HEK293 (cell line): Measurements from ENCODE around the gene PAM.

ENCODE experiments used
- AEBP2 ChIP-seq: fragments of 450-650 bp; formaldehyde crosslinking; IDR thresholded peaks from 2 replicates; pipeline ENCODE4 v1.5.1; 2016; ENCODE audit warnings: missing biosample characterization, missing genetic modification characterization, borderline replicate concordance
- GLIS2 ChIP-seq: fragments of 450-650 bp; formaldehyde crosslinking; IDR thresholded peaks from 2 replicates; pipeline ENCODE4 v1.5.1; 2016; ENCODE audit warnings: missing biosample characterization, missing genetic modification characterization
- HOXA7 ChIP-seq: sonication (generic); formaldehyde crosslinking; IDR thresholded peaks from 2 replicates; pipeline ENCODE4 v1.8.1; 2022; ENCODE audit warnings: missing genetic modification reagents, borderline replicate concordance
- IKZF3 ChIP-seq: fragments of 450-650 bp; IDR thresholded peaks from 2 replicates; pipeline ENCODE4 v1.5.0; 2018; ENCODE audit warnings: missing biosample characterization, mild to moderate bottlenecking, missing genetic modification characterization, moderate library complexity
- MEIS1 ChIP-seq: sonication (generic); formaldehyde crosslinking; IDR thresholded peaks from 2 replicates; pipeline ENCODE4 v1.8.1; 2022; ENCODE audit warnings: missing genetic modification reagents, mild to moderate bottlenecking, borderline replicate concordance
- MZF1 ChIP-seq: fragments of 450-650 bp; formaldehyde crosslinking; IDR thresholded peaks from 2 replicates; pipeline ENCODE4 v1.5.1; 2017; ENCODE audit warnings: missing biosample characterization, missing genetic modification characterization, borderline replicate concordance
- OSR2 ChIP-seq: fragments of 450-650 bp; formaldehyde crosslinking; IDR thresholded peaks from 2 replicates; pipeline ENCODE4 v1.5.1; 2016; ENCODE audit warnings: missing biosample characterization, missing genetic modification characterization
- RBAK ChIP-seq: fragments of 450-650 bp; formaldehyde crosslinking; IDR thresholded peaks from 2 replicates; pipeline ENCODE4 v1.5.1; 2016; ENCODE audit warnings: missing biosample characterization, missing genetic modification characterization
- SETDB1 ChIP-seq: IDR thresholded peaks from one replicate; pipeline ENCODE4 v1.6.1; 2017; ENCODE audit warnings: mild to moderate bottlenecking, low read length, moderate library complexity, mixed read lengths; ENCODE audit not compliant: insufficient read length
- SP3 ChIP-seq: fragments of 450-650 bp; formaldehyde crosslinking; IDR thresholded peaks from 2 replicates; pipeline ENCODE4 v1.5.1; 2016; ENCODE audit warnings: missing biosample characterization, missing genetic modification characterization
- TCF7L2 ChIP-seq: IDR thresholded peaks from 2 replicates; pipeline ENCODE4 v1.6.1; 2011; ENCODE audit warnings: low read depth, mild to moderate bottlenecking, inconsistent platforms, low read length, moderate library complexity, borderline replicate concordance
- ZBTB48 ChIP-seq: fragments of 450-650 bp; formaldehyde crosslinking; IDR thresholded peaks from 2 replicates; pipeline ENCODE4 v1.5.1; 2016; ENCODE audit warnings: missing biosample characterization, missing genetic modification characterization
- ZBTB8A ChIP-seq: fragments of 450-650 bp; formaldehyde crosslinking; IDR thresholded peaks from 2 replicates; pipeline ENCODE4 v1.5.1; 2016; ENCODE audit warnings: missing biosample characterization, missing genetic modification characterization
- ZFP37 ChIP-seq: fragments of 450-650 bp; formaldehyde crosslinking; IDR thresholded peaks from 2 replicates; pipeline ENCODE4 v1.5.1; 2016; ENCODE audit warnings: missing biosample characterization, missing genetic modification characterization
- ZFP41 ChIP-seq: fragments of 450-650 bp; formaldehyde crosslinking; IDR thresholded peaks from 2 replicates; pipeline ENCODE4 v1.5.1; 2016; ENCODE audit warnings: missing biosample characterization, missing genetic modification characterization, borderline replicate concordance
- ZNF138 ChIP-seq: fragments of 450-650 bp; formaldehyde crosslinking; IDR thresholded peaks from 2 replicates; pipeline ENCODE4 v1.5.1; 2016; ENCODE audit warnings: missing biosample characterization, missing genetic modification characterization, borderline replicate concordance
- ZNF146 ChIP-seq: fragments of 450-650 bp; formaldehyde crosslinking; IDR thresholded peaks from 2 replicates; pipeline ENCODE4 v1.5.1; 2016; ENCODE audit warnings: missing biosample characterization, missing genetic modification characterization
- ZNF157 ChIP-seq: fragments of 450-650 bp; formaldehyde crosslinking; IDR thresholded peaks from 2 replicates; pipeline ENCODE4 v1.5.1; 2016; ENCODE audit warnings: missing biosample characterization, missing genetic modification characterization
- ZNF175 ChIP-seq: fragments of 450-650 bp; formaldehyde crosslinking; IDR thresholded peaks from 2 replicates; pipeline ENCODE4 v1.5.1; 2016; ENCODE audit warnings: missing biosample characterization, missing genetic modification characterization
- ZNF184 ChIP-seq: fragments of 450-650 bp; IDR thresholded peaks from 2 replicates; pipeline ENCODE4 v1.5.1; 2018; ENCODE audit warnings: missing biosample characterization, mild to moderate bottlenecking, missing genetic modification characterization
- ZNF221 ChIP-seq: fragments of 450-650 bp; formaldehyde crosslinking; IDR thresholded peaks from 2 replicates; pipeline ENCODE4 v1.5.1; 2017; ENCODE audit warnings: missing biosample characterization, missing genetic modification characterization, borderline replicate concordance
- ZNF223 ChIP-seq: fragments of 450-650 bp; formaldehyde crosslinking; IDR thresholded peaks from 2 replicates; pipeline ENCODE4 v1.5.1; 2016; ENCODE audit warnings: missing biosample characterization, missing genetic modification characterization
- ZNF311 ChIP-seq: fragments of 450-650 bp; formaldehyde crosslinking; IDR thresholded peaks from 2 replicates; pipeline ENCODE4 v1.5.1; 2017; ENCODE audit warnings: missing biosample characterization, missing genetic modification characterization, borderline replicate concordance
- ZNF366 ChIP-seq: fragments of 450-650 bp; formaldehyde crosslinking; conservative IDR thresholded peaks from 2 replicates; pipeline ENCODE4 v1.5.1; 2016; ENCODE audit warnings: missing biosample characterization, missing genetic modification characterization
- ZNF426 ChIP-seq: fragments of 450-650 bp; formaldehyde crosslinking; IDR thresholded peaks from 2 replicates; pipeline ENCODE4 v1.5.1; 2017; ENCODE audit warnings: missing biosample characterization, missing genetic modification characterization, mild to moderate bottlenecking, inconsistent platforms, moderate library complexity
- ZNF488 ChIP-seq: fragments of 450-650 bp; formaldehyde crosslinking; IDR thresholded peaks from 2 replicates; pipeline ENCODE4 v1.5.1; 2016; ENCODE audit warnings: missing biosample characterization, missing genetic modification characterization
- ZNF529 ChIP-seq: fragments of 450-650 bp; formaldehyde crosslinking; IDR thresholded peaks from 2 replicates; pipeline ENCODE4 v1.5.1; 2017; ENCODE audit warnings: missing genetic modification characterization, missing biosample characterization; ENCODE audit not compliant: insufficient replicate concordance
- ZNF555 ChIP-seq: fragments of 450-650 bp; formaldehyde crosslinking; conservative IDR thresholded peaks from 2 replicates; pipeline ENCODE4 v1.5.1; 2017; ENCODE audit warnings: missing biosample characterization, mild to moderate bottlenecking, missing genetic modification characterization, inconsistent platforms
- ZNF596 ChIP-seq: fragments of 450-650 bp; IDR thresholded peaks from 2 replicates; pipeline ENCODE4 v1.5.0; 2018; ENCODE audit warnings: missing biosample characterization, mild to moderate bottlenecking, missing genetic modification characterization, moderate library complexity
- ZNF660 ChIP-seq: fragments of 450-650 bp; IDR thresholded peaks from 2 replicates; pipeline ENCODE4 v1.5.1; 2018; ENCODE audit warnings: missing biosample characterization, mild to moderate bottlenecking, missing genetic modification characterization
- ZNF677 ChIP-seq: fragments of 450-650 bp; IDR thresholded peaks from 2 replicates; pipeline ENCODE4 v1.5.0; 2018; ENCODE audit warnings: missing biosample characterization, mild to moderate bottlenecking, missing genetic modification characterization, moderate library complexity
- ZNF768 ChIP-seq: fragments of 450-650 bp; formaldehyde crosslinking; IDR thresholded peaks from 2 replicates; pipeline ENCODE4 v1.5.1; 2018; ENCODE audit warnings: missing biosample characterization, mild to moderate bottlenecking, missing genetic modification characterization
- ZNF776 ChIP-seq: fragments of 450-650 bp; formaldehyde crosslinking; IDR thresholded peaks from 2 replicates; pipeline ENCODE4 v1.5.0; 2017; ENCODE audit warnings: missing biosample characterization, missing genetic modification characterization, borderline replicate concordance
- ZNF791 ChIP-seq: fragments of 450-650 bp; formaldehyde crosslinking; IDR thresholded peaks from 2 replicates; pipeline ENCODE4 v1.5.1; 2016; ENCODE audit warnings: missing biosample characterization, missing genetic modification characterization
- ZNF830 ChIP-seq: fragments of 450-650 bp; IDR thresholded peaks from 2 replicates; pipeline ENCODE4 v1.5.0; 2018; ENCODE audit warnings: missing biosample characterization, missing genetic modification characterization, low read depth, mild to moderate bottlenecking, moderate library complexity
- ZNF843 ChIP-seq: fragments of 450-650 bp; formaldehyde crosslinking; IDR thresholded peaks from 2 replicates; pipeline ENCODE4 v1.5.1; 2016; ENCODE audit warnings: missing biosample characterization, missing genetic modification characterization
- ZSCAN23 ChIP-seq: fragments of 450-650 bp; formaldehyde crosslinking; IDR thresholded peaks from 2 replicates; pipeline ENCODE4 v1.5.1; 2016; ENCODE audit warnings: missing biosample characterization, missing genetic modification characterization
- ZSCAN4 ChIP-seq: fragments of 450-650 bp; formaldehyde crosslinking; IDR thresholded peaks from 2 replicates; pipeline ENCODE4 v1.5.1; 2017; ENCODE audit warnings: missing biosample characterization, missing genetic modification characterization
- TF ChIP-seq, protein P1 (sequence below): fragments of 450-650 bp; formaldehyde crosslinking; IDR thresholded peaks from 2 replicates; pipeline ENCODE4 v1.5.1; 2016; ENCODE audit warnings: missing biosample characterization, missing genetic modification characterization

Gene PAM

GRCh38 chr5:102754767-102755431 is at the start of gene PAM (continued):
- TF ChIP-seq ZSCAN4 (tag by site-specific recombination) (no peak), ZNF791 (tag by site-specific recombination) (no peak), ZNF677 (no peak), ZNF221 (tag by site-specific recombination) (no peak), ZBTB48 (tag by site-specific recombination) (peak; percentile 85), RBAK (tag by site-specific recombination) (no peak), ZNF146 (tag by site-specific recombination) (no peak), ZBTB8A (tag by site-specific recombination) (peak; percentile 84), ZNF157 (tag by site-specific recombination) (no peak), ZNF529 (tag by site-specific recombination) (no peak), ZNF768 (tag by site-specific recombination) (no peak), ZNF366 (tag by site-specific recombination) (no peak), ZNF660 (tag by site-specific recombination) (peak; percentile 87), ZSCAN23 (tag by site-specific recombination) (no peak), ZNF426 (tag by site-specific recombination) (no peak), MZF1 (peak; percentile 59; the same call in 1 of the 2 replicates), ZNF776 (tag by site-specific recombination) (no peak), GLIS2 (peak; percentile 90), AEBP2 (tag by site-specific recombination) (no peak), ZFP37 (no peak), ZNF138 (tag by site-specific recombination) (no peak), SP3 (tag by site-specific recombination) (peak; percentile 46), ZNF175 (tag by site-specific recombination) (no peak), OSR2 (tag by site-specific recombination) (peak; percentile 21; the same call in 1 of the 2 replicates), ZNF223 (tag by site-specific recombination) (no peak), IKZF3 (tag by site-specific recombination) (peak; percentile 44), HOXA7 (no peak), ZNF830 (no peak), SETDB1 (no peak), ZNF311 (tag by site-specific recombination) (no peak), ZNF843 (tag by site-specific recombination) (no peak), ZNF596 (tag by site-specific recombination) (peak; percentile 33; the same call in 1 of the 2 replicates), ZFP41 (tag by site-specific recombination) (no peak), TCF7L2 (no peak), ZNF555 (tag by site-specific recombination) (no peak), ZNF184 (tag by site-specific recombination) (0 out of 2 replicates have a peak, but pooled peaks have one; percentile 29), MEIS1 (no peak), ZNF488 (tag by site-specific recombination) (no peak)
- TF ChIP-seq, protein P1, sequence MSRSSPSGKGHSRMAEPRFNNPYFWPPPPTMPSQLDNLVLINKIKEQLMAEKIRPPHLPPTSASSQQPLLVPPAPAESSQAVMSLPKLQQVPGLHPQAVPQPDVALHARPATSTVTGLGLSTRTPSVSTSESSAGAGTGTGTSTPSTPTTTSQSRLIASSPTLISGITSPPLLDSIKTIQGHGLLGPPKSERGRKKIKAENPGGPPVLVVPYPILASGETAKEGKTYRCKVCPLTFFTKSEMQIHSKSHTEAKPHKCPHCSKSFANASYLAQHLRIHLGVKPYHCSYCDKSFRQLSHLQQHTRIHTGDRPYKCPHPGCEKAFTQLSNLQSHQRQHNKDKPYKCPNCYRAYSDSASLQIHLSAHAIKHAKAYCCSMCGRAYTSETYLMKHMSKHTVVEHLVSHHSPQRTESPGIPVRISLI (tag by site-specific recombination): no peak
